ENCODE results near the gene AP3B2.

The AP3B2 gene

GRCh38 chr15:82689147-82689546, 20.5 kb downstream of the AP3B2 start:
- no peak for DNase-seq

DNA sequence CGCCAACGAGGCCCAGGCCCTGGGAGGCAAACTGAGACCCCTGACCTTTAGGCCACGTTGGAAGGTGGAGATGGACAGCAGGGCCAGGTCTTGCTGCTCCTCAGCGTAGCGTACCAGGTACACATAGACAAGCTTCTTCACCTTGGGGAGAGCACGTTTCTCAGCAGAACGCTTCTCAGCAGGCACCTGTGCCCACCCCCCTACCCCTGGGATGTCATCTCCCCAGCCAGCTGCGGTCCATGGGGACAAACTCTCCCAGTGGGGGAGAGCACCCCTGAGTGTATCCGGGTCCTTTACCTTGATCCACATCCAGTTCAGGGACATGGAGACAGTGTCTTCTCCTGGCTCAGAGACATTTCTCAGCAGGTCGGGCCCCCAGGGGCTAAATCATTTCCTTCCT, 21.0 kb downstream of the AP3B2 start:
- DNase-seq: no peak

DNA sequence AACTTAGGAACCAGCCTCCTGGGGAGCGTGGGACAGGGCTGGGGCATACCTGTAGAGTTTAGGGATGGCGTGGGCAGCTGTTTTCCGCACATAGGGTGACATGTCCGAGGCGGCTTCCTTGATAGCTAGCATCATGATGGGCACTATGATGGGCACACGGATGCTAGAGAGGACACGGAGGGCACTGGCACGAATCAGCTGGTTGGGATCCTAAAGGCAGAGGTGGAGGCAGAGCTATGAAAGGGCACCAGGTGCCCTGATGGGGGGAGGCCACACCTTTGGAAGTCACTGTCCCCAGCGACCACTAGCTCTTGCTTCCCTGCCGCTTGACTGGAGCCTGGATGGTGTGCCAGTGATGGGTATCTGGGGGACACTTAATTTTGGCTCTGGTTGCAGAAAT, 28.3 kb downstream of the AP3B2 start:
- no peak for DNase-seq

DNA sequence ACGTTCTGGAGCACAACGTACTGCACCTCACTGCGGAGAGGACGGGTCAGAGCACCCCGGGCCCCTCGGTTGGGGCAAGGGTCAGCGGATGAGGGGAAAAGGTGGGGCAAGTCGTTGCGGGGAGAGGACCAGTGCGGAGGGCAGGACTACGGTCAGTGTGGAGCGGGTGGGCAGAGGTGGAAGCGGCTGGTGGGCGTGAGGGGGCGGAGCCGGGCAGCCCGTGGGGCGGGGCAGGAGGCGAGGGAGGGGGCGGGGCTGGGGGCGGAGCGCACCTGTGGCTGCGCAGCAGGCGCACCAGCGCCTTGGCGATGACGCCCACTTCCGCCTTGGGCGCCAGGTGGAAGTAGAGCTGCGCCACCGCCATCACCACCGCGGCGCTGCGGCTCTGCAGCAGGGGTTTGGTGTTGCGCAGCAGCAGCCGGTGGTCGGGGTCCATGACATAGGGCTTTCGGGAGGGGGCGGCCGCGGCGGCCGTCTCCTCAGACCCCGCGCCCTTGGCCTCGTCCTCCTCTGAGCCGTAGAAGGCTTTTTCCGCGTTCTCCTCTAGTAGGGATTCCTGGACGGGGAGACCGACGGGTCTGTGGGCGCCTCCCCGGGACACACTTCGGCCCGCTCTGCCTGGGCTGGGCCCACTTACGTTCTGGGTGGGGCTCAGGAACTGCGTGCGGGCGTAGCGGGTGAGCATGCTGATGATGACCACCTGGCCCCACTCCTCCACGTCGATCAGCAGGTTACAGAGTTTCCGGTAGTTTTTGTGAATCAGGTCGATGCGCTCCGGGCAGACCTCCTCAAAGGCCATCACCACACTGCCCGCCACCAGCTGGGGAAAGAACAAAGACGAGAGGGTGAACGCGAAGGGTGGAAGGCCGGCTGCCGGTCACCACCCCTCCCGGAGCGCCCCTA, 29.2 kb downstream of the AP3B2 start:
- no peak for DNase-seq

- no peak for DNase-seq
Observed at GRCh38 chr15:82679626-82680199, 30.0 kb downstream of the AP3B2 start.

- DNase-seq: no peak
Observed at GRCh38 chr15:82677720-82678323, 31.9 kb downstream of the AP3B2 start.

DNA sequence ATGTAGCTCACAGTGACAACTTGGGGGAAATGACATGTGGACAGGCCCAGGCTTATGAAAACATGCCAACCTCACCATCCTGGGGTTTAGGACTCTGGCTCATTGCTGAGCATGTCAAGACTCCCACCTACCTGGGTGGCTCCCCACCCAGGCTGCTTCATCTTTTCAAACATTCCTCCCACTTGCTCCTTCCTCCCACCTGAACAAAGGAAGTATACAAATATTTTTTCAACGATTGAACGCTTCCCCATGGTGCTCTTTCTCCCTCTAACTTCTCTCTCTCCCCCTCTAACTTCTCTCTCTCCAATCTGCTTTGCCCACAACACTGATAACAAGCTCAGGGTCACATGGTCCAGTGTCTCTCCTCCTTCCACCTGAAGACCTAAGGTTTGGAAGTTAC, 34.8 kb downstream of the AP3B2 start:
- DNase-seq: no peak

DNA sequence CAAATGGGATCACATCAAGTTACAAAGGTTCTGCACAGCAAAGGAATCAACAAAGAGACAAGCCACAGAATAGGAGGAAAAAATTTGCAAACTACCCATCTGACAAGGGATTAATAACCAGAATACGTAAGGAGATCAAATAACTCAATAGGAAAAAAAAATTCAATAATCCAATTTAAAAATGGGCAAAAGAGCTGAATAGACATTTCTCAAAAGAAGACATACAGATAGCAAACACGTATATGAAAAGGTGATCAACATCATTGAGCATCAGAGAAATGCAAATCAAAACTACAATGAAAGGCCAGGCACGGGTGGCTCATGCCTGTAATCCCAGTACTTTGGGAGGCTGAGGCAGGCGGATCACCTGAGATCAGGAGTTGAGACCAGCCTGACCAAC, 39.0 kb downstream of the AP3B2 start:
- DNase-seq: no peak

DNA sequence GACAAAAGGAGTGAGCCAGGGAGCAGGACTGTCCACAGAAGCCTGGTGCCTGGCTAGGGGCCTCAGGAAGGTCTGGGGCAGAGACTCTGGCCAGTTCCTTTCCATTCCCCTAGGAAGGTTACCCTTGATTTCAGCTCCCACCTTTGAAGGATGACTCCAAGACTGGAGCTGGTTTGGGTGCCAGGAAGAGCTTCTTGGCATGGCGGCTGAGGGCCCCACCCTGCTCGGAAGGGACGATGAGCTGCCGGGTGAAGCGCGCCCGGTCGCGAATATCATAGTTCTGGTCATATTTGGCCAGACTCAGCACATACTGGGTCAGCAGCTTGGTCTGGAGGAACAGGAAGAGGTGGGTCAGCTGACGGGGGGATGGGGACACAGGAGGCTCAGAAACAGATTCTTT, 43.1 kb downstream of the AP3B2 start:
- no peak for DNase-seq

- DNase-seq: no peak
Observed at GRCh38 chr15:82664021-82664420, 45.7 kb downstream of the AP3B2 start.

DNA sequence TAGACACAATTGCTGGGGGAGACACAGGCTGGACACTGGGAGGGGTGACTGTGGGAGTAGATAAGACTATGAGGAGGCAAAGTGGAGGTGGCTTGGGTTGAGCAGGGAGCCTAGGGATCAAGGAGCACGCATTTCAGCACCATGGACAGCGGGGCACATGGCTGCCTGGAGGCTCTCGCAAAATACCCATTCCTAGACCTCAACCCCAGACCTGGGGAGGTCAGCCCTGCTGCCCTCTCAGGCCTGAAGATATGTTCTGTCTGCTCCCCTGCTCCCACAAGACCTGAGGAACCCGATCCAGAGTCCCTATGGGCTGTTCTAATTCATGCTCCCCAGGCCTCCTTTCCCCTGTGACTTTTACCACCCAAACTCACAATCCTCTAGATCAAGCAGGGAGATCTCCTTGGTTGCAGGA, 46.5 kb downstream of the AP3B2 start:
- peak; percentile 3 for DNase-seq

DNA sequence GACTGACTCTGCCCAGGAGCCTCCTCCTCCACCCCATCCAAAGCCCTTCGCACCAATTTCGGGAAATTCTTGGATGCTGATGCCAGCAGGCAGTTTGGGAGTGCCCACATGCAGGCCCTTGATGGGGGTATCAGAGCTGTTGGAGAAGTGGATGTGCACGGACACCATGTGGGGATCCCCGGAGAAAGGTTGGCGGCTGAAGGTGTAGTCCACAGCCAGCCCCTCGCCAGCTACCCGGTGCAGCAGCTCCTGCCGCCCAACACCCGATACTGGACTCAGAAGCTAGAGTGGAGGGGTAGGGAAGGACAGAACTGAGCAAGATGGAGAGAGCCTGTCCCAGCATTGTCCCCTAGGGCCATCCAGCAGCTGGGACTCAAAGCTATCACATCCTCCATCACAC, 47.0 kb downstream of the AP3B2 start:
- DNase-seq: no peak

DNA sequence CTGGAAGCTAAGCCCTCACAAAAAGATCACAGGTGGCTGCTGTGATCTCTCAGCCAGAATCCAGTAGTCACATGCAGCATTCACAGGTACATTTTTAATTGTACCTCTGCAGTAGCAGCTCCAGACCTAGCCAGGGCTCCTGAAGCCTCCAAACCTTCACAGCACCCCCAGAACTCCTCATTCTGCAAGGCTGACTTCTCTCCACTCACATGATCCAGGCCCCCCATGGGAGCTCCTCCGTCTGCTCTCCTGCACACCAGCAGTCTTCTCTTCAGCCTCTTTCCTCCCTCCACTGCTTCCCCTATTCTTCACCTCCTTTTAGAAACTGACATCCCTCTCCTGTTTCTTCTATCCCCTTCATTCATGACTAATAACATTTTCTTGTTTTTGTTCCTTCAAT, 49.3 kb downstream of the AP3B2 start:
- no peak for DNase-seq

DNA sequence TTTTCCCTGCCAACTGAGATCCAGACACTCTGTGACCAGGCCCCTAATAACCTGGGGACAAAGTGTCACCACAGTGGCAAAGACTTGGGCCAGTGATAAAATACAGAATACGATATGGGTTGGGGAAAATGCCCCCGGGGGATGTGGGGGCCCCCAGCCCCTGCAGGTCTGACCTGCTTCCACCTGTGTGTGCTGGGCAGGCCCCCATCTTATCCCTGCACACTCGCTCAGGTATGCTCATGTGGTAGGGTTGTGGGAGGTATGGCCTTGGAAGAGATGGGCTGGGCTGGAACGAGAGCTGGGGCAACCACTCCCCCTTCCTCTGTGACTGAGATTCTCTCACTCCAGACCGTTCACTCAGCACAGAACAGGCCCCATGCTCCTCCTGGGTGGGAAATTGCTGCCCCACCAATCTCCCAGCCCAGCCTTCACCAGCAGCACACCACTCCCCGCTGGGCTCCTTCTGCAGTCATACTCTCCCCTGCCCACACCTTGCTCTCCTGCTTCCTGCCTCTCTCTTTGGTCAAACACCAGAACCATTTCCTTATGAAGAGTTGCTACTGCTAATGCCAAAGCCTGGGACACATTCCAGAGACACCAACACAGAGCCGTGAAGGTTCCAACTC, 52.9 kb downstream of the AP3B2 start:
- no peak for DNase-seq

- DNase-seq: no peak
Observed at GRCh38 chr15:82655606-82656005, 54.1 kb downstream of the AP3B2 start.

DNA sequence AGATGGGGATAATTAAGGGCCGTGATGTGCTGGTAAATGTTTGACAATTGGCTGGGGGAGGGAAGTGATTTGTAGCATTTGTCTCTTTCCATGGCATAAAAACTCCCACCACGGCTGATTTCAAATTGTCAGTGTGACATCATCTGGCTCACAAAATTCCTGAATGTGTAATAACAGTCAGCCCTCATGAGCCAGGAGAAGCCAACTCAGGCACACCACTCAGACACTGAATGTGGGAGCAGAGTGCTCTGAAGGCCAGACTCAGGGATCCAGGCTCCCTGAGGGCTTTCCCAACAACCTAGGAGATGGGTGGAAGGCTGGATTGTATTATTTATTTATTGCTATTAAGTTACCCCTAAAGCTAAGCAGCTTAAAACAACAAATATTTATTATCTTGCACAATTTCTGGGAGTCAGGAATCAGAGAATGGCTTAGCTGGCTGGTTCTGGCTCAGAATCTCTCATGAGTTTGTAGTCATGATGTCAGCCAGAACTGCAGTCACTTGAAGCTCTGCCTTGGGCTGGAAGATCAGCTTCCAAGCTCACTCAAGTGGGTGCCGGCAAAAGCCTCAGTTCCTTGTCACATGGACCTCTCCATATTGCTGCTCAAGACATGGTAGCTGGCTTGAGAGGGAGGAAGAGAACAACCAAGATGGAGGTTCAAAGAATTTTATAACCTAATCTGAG, 56.0 kb downstream of the AP3B2 start:
- no peak for DNase-seq

GRCh38 chr15:82651708-82652107, 58.0 kb downstream of the AP3B2 start:
- DNase-seq: no peak

- no peak for DNase-seq
Observed at GRCh38 chr15:82650046-82650670, 59.5 kb downstream of the AP3B2 start.

- no peak for DNase-seq
Observed at GRCh38 chr15:82649226-82649999, 60.3 kb downstream of the AP3B2 start.

- DNase-seq: no peak
Observed at GRCh38 chr15:82648257-82649103, 61.2 kb downstream of the AP3B2 start.

GRCh38 chr15:82647835-82648256, 61.8 kb downstream of the AP3B2 start:
- no peak for DNase-seq

All from T1000 (cell line).